Liver (tissue), 9 donors: Measurements from ENCODE around the gene NFIL3. TPM values are rescaled to one million over a fixed set of nuclear protein-coding genes. Genes with fewer than 3 reads are reported as not detected.

ENCODE experiments used
- DNase-seq: peaks from one replicate; pipeline ENCODE4 v3.0.0-alpha.2; 2017; ENCODE audit warnings: low spot score
- H3K27ac ChIP-seq, 2 donors: one replicate each; pipeline ENCODE4 v1.7.0; 2013; ENCODE audit warnings: inconsistent platforms in 2 of 2, low read length in 2 of 2, control low read depth in 1 of 2, low read depth in 1 of 2, mild to moderate bottlenecking in 1 of 2
- H3K27me3 ChIP-seq, 4 donors: one replicate each; pipeline versions ENCODE4 v1.6.1 to v1.7.0; 2013; ENCODE audit warnings: low read length in 3 of 4, inconsistent platforms in 1 of 4, mild to moderate bottlenecking in 1 of 4, moderate library complexity in 1 of 4; ENCODE audit not compliant: control insufficient read depth in 4 of 4, insufficient read depth in 4 of 4
- H3K36me3 ChIP-seq, 4 donors: one replicate each; pipeline versions ENCODE4 v1.6.1 to v1.7.0; 2013; ENCODE audit warnings: low read length in 3 of 4, mild to moderate bottlenecking in 3 of 4, low read depth in 1 of 4, moderate library complexity in 1 of 4; ENCODE audit not compliant: control insufficient read depth in 4 of 4, insufficient read depth in 3 of 4
- H3K4me1 ChIP-seq, 4 donors: one replicate each; pipeline versions ENCODE4 v1.6.1 to v1.7.0; 2013; ENCODE audit warnings: low read length in 3 of 4, mild to moderate bottlenecking in 3 of 4, moderate library complexity in 1 of 4; ENCODE audit not compliant: control insufficient read depth in 4 of 4, insufficient read depth in 4 of 4
- H3K4me3 ChIP-seq, 3 donors: one replicate each; pipeline versions ENCODE4 v1.6.1 to v1.7.0; 2013; ENCODE audit warnings: low read length in 3 of 3, control low read depth in 1 of 3, low read depth in 1 of 3, mild to moderate bottlenecking in 1 of 3
- H3K9ac ChIP-seq, 2 donors: one replicate each; pipeline ENCODE4 v1.7.0; 2013; ENCODE audit warnings: low read length in 2 of 2, mild to moderate bottlenecking in 2 of 2, moderate library complexity in 2 of 2, control low read depth in 1 of 2, low read depth in 1 of 2
- H3K9me3 ChIP-seq, 4 donors: one replicate each; pipeline versions ENCODE4 v1.6.1 to v1.7.0; 2013; ENCODE audit warnings: low read length in 3 of 4; ENCODE audit not compliant: control insufficient read depth in 4 of 4
- ATF3 ChIP-seq: IDR thresholded peaks from 2 replicates; pipeline ENCODE4 v1.6.1; 2016; ENCODE audit warnings: antibody characterized with exemption
- CTCF ChIP-seq: fragments of 150-350 bp; IDR thresholded peaks from 2 replicates; pipeline ENCODE4 v1.5.1; 2017; ENCODE audit warnings: improper control_type of control experiment, low read depth, low read length; ENCODE audit not compliant: missing input control
- EGR1 ChIP-seq, 2 donors: IDR thresholded peaks; 2 replicates each; pipeline ENCODE4 v1.6.1; 2016 to 2018; ENCODE audit warnings: antibody characterized with exemption in 2 of 2, low read depth in 2 of 2
- FOXA1 ChIP-seq: IDR thresholded peaks from 2 replicates; pipeline ENCODE4 v1.6.1; 2016; ENCODE audit warnings: antibody characterized with exemption
- FOXA2 ChIP-seq: IDR thresholded peaks from 2 replicates; pipeline ENCODE4 v1.6.1; 2016; ENCODE audit warnings: antibody characterized with exemption
- GABPA ChIP-seq, 2 donors: IDR thresholded peaks in 1 of 2; conservative IDR thresholded peaks in 1 of 2; 2 replicates each; pipeline ENCODE4 v1.6.1; 2016; ENCODE audit warnings: antibody characterized with exemption in 2 of 2, mild to moderate bottlenecking in 1 of 2, moderate library complexity in 1 of 2
- HNF4A ChIP-seq, 2 donors: conservative IDR thresholded peaks; 2 replicates each; pipeline ENCODE4 v1.6.1; 2016; ENCODE audit warnings: antibody characterized with exemption in 2 of 2, mild to moderate bottlenecking in 2 of 2
- HNF4G ChIP-seq: IDR thresholded peaks from 2 replicates; pipeline ENCODE4 v1.6.1; 2016; ENCODE audit warnings: antibody characterized with exemption
- JUND ChIP-seq, 2 donors: IDR thresholded peaks; 2 replicates each; pipeline ENCODE4 v1.6.1; 2016; ENCODE audit warnings: antibody characterized with exemption in 2 of 2
- NR2F2 ChIP-seq: IDR thresholded peaks from 2 replicates; pipeline ENCODE4 v1.6.1; 2016; ENCODE audit warnings: antibody characterized with exemption
- RAD21 ChIP-seq, 2 donors: IDR thresholded peaks; 2 replicates each; pipeline ENCODE4 v1.6.1; 2016; ENCODE audit warnings: antibody characterized with exemption in 2 of 2, mild to moderate bottlenecking in 2 of 2
- REST ChIP-seq: IDR thresholded peaks from 2 replicates; pipeline ENCODE4 v1.6.1; 2016; ENCODE audit warnings: antibody characterized with exemption, mild to moderate bottlenecking
- RXRA ChIP-seq, 2 donors: IDR thresholded peaks; 2 replicates each; pipeline ENCODE4 v1.6.1; 2017 to 2018; ENCODE audit warnings: antibody characterized with exemption in 2 of 2, mild to moderate bottlenecking in 1 of 2
- SP1 ChIP-seq: IDR thresholded peaks from 2 replicates; pipeline ENCODE4 v1.6.1; 2018; ENCODE audit warnings: antibody characterized with exemption, mild to moderate bottlenecking
- TAF1 ChIP-seq: conservative IDR thresholded peaks from 2 replicates; pipeline ENCODE4 v1.6.1; 2016; ENCODE audit warnings: antibody characterized with exemption, mild to moderate bottlenecking
- YY1 ChIP-seq: IDR thresholded peaks from 2 replicates; pipeline ENCODE4 v1.6.1; 2016; ENCODE audit warnings: antibody characterized with exemption, mild to moderate bottlenecking
- ZBTB33 ChIP-seq: IDR thresholded peaks from 2 replicates; pipeline ENCODE4 v1.6.1; 2016; ENCODE audit warnings: antibody characterized with exemption
- WGBS: extraction: QIAGEN DNeasy Blood & Tissue Kit; methylation state at CpG from one replicate; pipeline ENCODE4 v1.1.7; 2013; 5-methylcytosine and 5-hydroxymethylcytosine counted together
- polyA plus RNA-seq, 2 donors: library from polyadenylated mRNA; stranded (reverse) in 1 of 2; unstranded in 1 of 2; fragments of 200-250 nt in 1 of 2; fragments of >200 nt in 1 of 2; fragmentation: Nextera tagmentation in 1 of 2; extraction: Ambion mirVana in 1 of 2; gene quantifications; one replicate each; pipeline versions ENCODE4 v1.2.1 to v1.2.3, GENCODE V29; 2013 to 2015
- total RNA-seq, 2 donors: library from RNA; depleted of rRNA; stranded (reverse); fragments of >200 nt; gene quantifications; one replicate each; pipeline ENCODE4 v1.2.3, GENCODE V29; 2014
- donor health status: healthy.
- donor health status: healthy.
- donor health status: healthy.
- donor health status: healthy.
- donor health status: healthy.

NFIL3 gene
- total and polyA plus RNA-seq, 4 donors, result 6.6 to 20.2 (median 8.5) TPM

GRCh38 chr9:91398926-91399325 is 24.7 kb downstream of the NFIL3 start:
- no peaks in the 10 kb centered on the region for H3K27me3 ChIP-seq
- no peak overlapping the region for H3K9ac ChIP-seq
- WGBS, result 92% methylated on average over 3 of the region's 3 CpGs
- no peaks in the 10 kb centered on the region for H3K36me3 ChIP-seq
- no peak overlapping the region for H3K27ac ChIP-seq
- no peak overlapping the region for H3K4me3 ChIP-seq
- no peaks in the 10 kb centered on the region for H3K9me3 ChIP-seq
- DNase-seq, result no peak
- TF ChIP-seq YY1 (no peak), HNF4A (conservative IDR thresholded peaks at IDR 0.05) (no peak), REST (no peak), NR2F2 (no peak)
- H3K4me1 ChIP-seq, result peaks cover 2 to 12% (median 5%) of the 10 kb centered on the region in 4 donors

- no peaks in the 10 kb centered on the region for H3K9me3 ChIP-seq
- WGBS, result 85% methylated on average over 7 of the region's 7 CpGs
- peaks cover 2 to 12% (median 5%) of the 10 kb centered on the region in 4 donors for H3K4me1 ChIP-seq
- no peaks in the 10 kb centered on the region for H3K27me3 ChIP-seq
- no peaks in the 10 kb centered on the region for H3K36me3 ChIP-seq
- no peak overlapping the region for H3K4me3 ChIP-seq
- H3K9ac ChIP-seq, result no peak overlapping the region
- TF ChIP-seq FOXA2, result no peak
- no peak for TF ChIP-seq RAD21 (IDR thresholded peaks at IDR 0.05)
- no peak for TF ChIP-seq ZBTB33
- peak overlapping the region; percentile 5 to 51 for H3K27ac ChIP-seq
- DNase-seq, result no peak
These were observed 27.8 kb downstream of the NFIL3 start for GRCh38 chr9:91395553-91396471.

GRCh38 chr9:91395106-91395552 is 28.5 kb downstream of the NFIL3 start:
- H3K36me3 ChIP-seq, result no peaks in the 10 kb centered on the region
- no peak overlapping the region for H3K4me3 ChIP-seq
- H3K9me3 ChIP-seq, result no peaks in the 10 kb centered on the region
- whole genome bisulfite sequencing, result 50% methylated on average over 4 of the region's 4 CpGs
- peaks cover 2 to 12% (median 5%) of the 10 kb centered on the region in 4 donors for H3K4me1 ChIP-seq
- no peak overlapping the region for H3K9ac ChIP-seq
- DNase-seq, result no peak
- peak overlapping the region; percentile 5 to 51 for H3K27ac ChIP-seq
- no peaks in the 10 kb centered on the region for H3K27me3 ChIP-seq
- TF ChIP-seq CTCF (no peak), FOXA2 (peak; percentile 76), JUND (IDR thresholded peaks at IDR 0.05) (peak; percentile 77 to 92), RXRA (IDR thresholded peaks at IDR 0.05) (peak; percentile 69 to 92), GABPA (IDR thresholded peaks at IDR 0.05 in 1 of 2, conservative IDR thresholded peaks at IDR 0.05 in 1 of 2) (no peak), ZBTB33 (peak; percentile 55), HNF4G (peak; percentile 73), FOXA1 (no peak), EGR1 (IDR thresholded peaks at IDR 0.05; ENCODE audit: low read depth in 2 of 2) (peak in 1 of 2 donors; percentile 37), YY1 (peak; percentile 74), SP1 (peak; percentile 21), HNF4A (conservative IDR thresholded peaks at IDR 0.05) (peak; percentile 94 to 97), ATF3 (no peak), RAD21 (IDR thresholded peaks at IDR 0.05) (peak; percentile 50 to 61), TAF1 (no peak)
